ENCODE results near the gene PZP. TPM values are rescaled to one million over a fixed set of nuclear protein-coding genes. Genes with fewer than 3 reads are reported as not detected.

PZP gene
- total and polyA plus RNA-seq, 2 experiments from 2014 or later = 0.92 TPM; not detected in 1

GRCh38 chr12:9113296-9113986, 94.8 kb downstream of the PZP start (continued):
- TF ChIP-seq ZNF331 (CRISPR knock-in tag; IDR thresholded peaks at IDR 0.05; ENCODE audit: low read depth) = no peak

DNA sequence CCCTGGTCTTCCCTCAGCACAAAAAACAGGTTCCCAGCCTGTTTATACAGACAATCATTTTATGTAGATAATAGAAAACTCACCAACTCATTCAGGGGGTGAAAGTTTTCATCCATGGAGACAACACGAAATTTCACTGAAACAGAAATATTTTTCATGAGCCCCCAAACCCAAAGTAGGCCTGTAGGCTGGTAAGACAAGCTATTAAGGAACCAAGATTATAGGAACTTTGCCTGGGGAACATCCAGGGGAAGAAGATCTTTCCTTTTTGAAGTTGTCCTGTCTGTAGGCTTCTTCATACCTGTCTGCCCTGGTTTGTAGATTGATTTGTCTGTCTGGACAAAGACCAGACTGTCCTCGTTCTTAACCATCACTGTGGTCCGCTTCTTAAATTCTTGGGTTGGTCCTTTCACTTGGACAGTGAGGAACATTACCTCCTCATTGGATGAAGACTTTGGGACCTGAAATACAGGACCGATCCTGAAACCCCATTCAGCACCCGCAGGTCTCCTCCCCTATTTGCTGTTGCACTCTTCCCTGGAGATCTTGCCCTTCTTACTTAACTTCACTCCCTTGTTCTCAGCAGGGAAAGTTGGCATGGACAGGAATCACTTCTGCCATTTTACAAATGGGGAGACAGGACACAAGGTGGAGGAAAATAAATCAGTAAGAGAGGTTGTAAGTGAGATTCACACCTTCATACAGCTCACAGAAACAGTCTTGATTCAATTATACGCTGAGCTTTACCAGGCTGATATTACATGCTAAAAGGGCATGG, 95.9 kb downstream of the PZP start:
- no peak overlapping the region for H2AFZ ChIP-seq
- no peaks in the 10 kb centered on the region; the same call in 1 of the 2 replicates for H3K27me3 ChIP-seq (ENCODE audit: insufficient read depth)
- Mint-ChIP-seq H3K9me3 (no peaks in the 10 kb centered on the region), H3K4me3 (no peak overlapping the region), H3K27me3 (ENCODE audit: insufficient read depth, low read depth, poor library complexity) (no peaks in the 10 kb centered on the region), H3K36me3 (ENCODE audit: low read depth) (no peaks in the 10 kb centered on the region), H3K4me1 (peaks cover 16% of the 10 kb centered on the region), H3K27ac (no peak overlapping the region)
- H3K36me3 ChIP-seq (ENCODE audit: insufficient read depth) = no peaks in the 10 kb centered on the region
- no peaks in the 10 kb centered on the region for H4K20me1 ChIP-seq (replicated peaks; ENCODE audit: insufficient read depth)
- TF ChIP-seq ZNF114 (CRISPR knock-in tag; IDR thresholded peaks at IDR 0.05) (no peak), ZNF331 (CRISPR knock-in tag; IDR thresholded peaks at IDR 0.05; ENCODE audit: low read depth) (no peak)
- ATAC-seq (no peak), DNase-seq (ENCODE audit: low spot score) (no peak)
- H3K4me1 ChIP-seq (ENCODE audit: insufficient read depth) = 0 out of 2 replicates have a peak, but pooled peaks cover 6% of the 10 kb centered on the region
- no peak overlapping the region for H3K4me2 ChIP-seq
- H3K27ac ChIP-seq (ENCODE audit: low read depth) = no peak overlapping the region
- H3K9me2 ChIP-seq (ENCODE audit: insufficient read depth) = 0 out of 2 replicates have a peak, but pooled peaks cover 2% of the 10 kb centered on the region
- H3K4me3 ChIP-seq = no peak overlapping the region
- H3K79me2 ChIP-seq (replicated peaks; ENCODE audit: insufficient read depth) = no peaks in the 10 kb centered on the region
- H3F3A ChIP-seq (replicated peaks; ENCODE audit: low read depth) = no peaks in the 10 kb centered on the region

- Mint-ChIP-seq H3K9me3 (no peaks in the 10 kb centered on the region), H3K27me3 (ENCODE audit: insufficient read depth, low read depth, poor library complexity) (no peaks in the 10 kb centered on the region), H3K27ac (no peak overlapping the region), H3K4me3 (no peak overlapping the region), H3K36me3 (ENCODE audit: low read depth) (no peaks in the 10 kb centered on the region), H3K4me1 (peaks cover 10% of the 10 kb centered on the region)
- no peaks in the 10 kb centered on the region for H3K79me2 ChIP-seq (replicated peaks; ENCODE audit: insufficient read depth)
- no peaks in the 10 kb centered on the region; the same call in 1 of the 2 replicates for H3K27me3 ChIP-seq (ENCODE audit: insufficient read depth)
- H3K4me1 ChIP-seq (ENCODE audit: insufficient read depth) = 0 out of 2 replicates have a peak, but pooled peaks cover 6% of the 10 kb centered on the region
- no peak overlapping the region for H3K4me2 ChIP-seq
- DNase-seq (ENCODE audit: low spot score) (no peak), ATAC-seq (no peak)
- H3K27ac ChIP-seq (ENCODE audit: low read depth) = no peak overlapping the region
- no peak overlapping the region for H2AFZ ChIP-seq
- H3F3A ChIP-seq (replicated peaks; ENCODE audit: low read depth) = no peaks in the 10 kb centered on the region
- H3K9me2 ChIP-seq (ENCODE audit: insufficient read depth) = 0 out of 2 replicates have a peak, but pooled peaks cover 2% of the 10 kb centered on the region
- no peak overlapping the region for H3K4me3 ChIP-seq
- H4K20me1 ChIP-seq (replicated peaks; ENCODE audit: insufficient read depth) = no peaks in the 10 kb centered on the region
- no peaks in the 10 kb centered on the region for H3K36me3 ChIP-seq (ENCODE audit: insufficient read depth)
- TF ChIP-seq JUNB (IDR thresholded peaks at IDR 0.05; ENCODE audit: unreplicated experiment) (no peak), ZNF331 (CRISPR knock-in tag; IDR thresholded peaks at IDR 0.05; ENCODE audit: low read depth) (no peak), EZH2phosphoT487 (IDR thresholded peaks at IDR 0.05; ENCODE audit: unreplicated experiment) (no peak), CTCF (conservative IDR thresholded peaks at IDR 0.05; ENCODE audit: low read depth in 2 of 2) (no peak), EZH2 (IDR thresholded peaks at IDR 0.05; ENCODE audit: low read depth, unreplicated experiment) (no peak), ZNF462 (CRISPR knock-in tag; IDR thresholded peaks at IDR 0.05) (no peak)
These were observed 96.7 kb downstream of the PZP start for GRCh38 chr12:9111525-9111924.

Measured in GM23338 (cell line).